Naive thymus-derived CD4-positive, alpha-beta T cell (primary cell): ENCODE data around the gene KMT5B. TPM values are rescaled to one million over a fixed set of nuclear protein-coding genes. Genes with fewer than 3 reads are reported as not detected.

Source experiments
- ATAC-seq: fragments of 150-1000 bp; cut with Tn5 transposase; 2 replicates; pipeline ENCODE4 v1.10.0; 2021; ENCODE audit warnings: mild to moderate bottlenecking, moderate library complexity
- CTCF ChIA-PET: fragments of 350-600 bp; sonication (Branson Sonifier 250); formaldehyde crosslinking; loops from one replicate; lab custom pipeline; 2021; ENCODE audit warnings: antibody characterized with exemption; lab: Charles Lee
- POLR2A ChIA-PET: fragments of 350-600 bp; sonication (Branson Sonifier 250); formaldehyde crosslinking; loops from one replicate; lab custom pipeline; 2021; ENCODE audit warnings: antibody characterized with exemption, inconsistent platforms; lab: Charles Lee
- DNase-seq, 9 donors: peaks; one replicate each; pipeline versions ENCODE4 v3.0.0 to v3.0.0-alpha.2; 2020 to 2022; ENCODE audit warnings: mixed read lengths in 1 of 9
- H3K27ac ChIP-seq: one replicate; pipeline ENCODE4 v1.7.0; 2013; ENCODE audit warnings: mild to moderate bottlenecking, low read depth, low read length, moderate library complexity
- H3K27me3 ChIP-seq, 2 donors: one replicate each; pipeline ENCODE4 v1.7.0; 2013; ENCODE audit warnings: low read length in 2 of 2, mild to moderate bottlenecking in 2 of 2, moderate library complexity in 2 of 2; ENCODE audit not compliant: control insufficient read depth in 2 of 2, insufficient read depth in 2 of 2
- H3K36me3 ChIP-seq, 3 experiments: 1 replicate in 2 of 3; 2 replicates in 1 of 3; pipeline ENCODE4 v1.7.0; 2013; ENCODE audit warnings: low read length in 3 of 3, mild to moderate bottlenecking in 3 of 3, moderate library complexity in 1 of 3; ENCODE audit not compliant: insufficient read depth in 3 of 3, control insufficient read depth in 2 of 3
- H3K4me1 ChIP-seq, 2 donors: one replicate each; pipeline ENCODE4 v1.7.0; 2013; ENCODE audit warnings: low read length in 2 of 2, mild to moderate bottlenecking in 2 of 2, moderate library complexity in 1 of 2; ENCODE audit not compliant: control insufficient read depth in 2 of 2, insufficient read depth in 2 of 2
- H3K4me3 ChIP-seq: 2 replicates; pipeline ENCODE4 v1.7.0; 2013; ENCODE audit warnings: mild to moderate bottlenecking, low read length
- H3K9me3 ChIP-seq, 3 experiments: 1 replicate in 2 of 3; 2 replicates in 1 of 3; pipeline ENCODE4 v1.7.0; 2013; ENCODE audit warnings: low read length in 3 of 3; ENCODE audit not compliant: control insufficient read depth in 2 of 3
- H3K27ac Mint-ChIP-seq, 9 donors: one replicate each; pipeline ENCODE4 v1.8.0; 2020 to 2022; ENCODE audit warnings: mixed read lengths in 9 of 9, mild to moderate bottlenecking in 8 of 9, moderate library complexity in 5 of 9, inconsistent platforms in 2 of 9
- H3K27me3 Mint-ChIP-seq, 5 donors: one replicate each; pipeline ENCODE4 v1.8.0; 2021 to 2022; ENCODE audit warnings: mixed read lengths in 5 of 5, mild to moderate bottlenecking in 1 of 5
- H3K36me3 Mint-ChIP-seq, 5 donors: one replicate each; pipeline ENCODE4 v1.8.0; 2020 to 2022; ENCODE audit warnings: mixed read lengths in 5 of 5, mild to moderate bottlenecking in 3 of 5, inconsistent platforms in 1 of 5
- H3K4me1 Mint-ChIP-seq, 7 donors: one replicate each; pipeline ENCODE4 v1.8.0; 2020 to 2022; ENCODE audit warnings: mixed read lengths in 7 of 7, mild to moderate bottlenecking in 3 of 7, inconsistent platforms in 1 of 7
- H3K4me3 Mint-ChIP-seq, 10 donors: one replicate each; pipeline ENCODE4 v1.8.0; 2020 to 2022; ENCODE audit warnings: mild to moderate bottlenecking in 10 of 10, mixed read lengths in 10 of 10, moderate library complexity in 6 of 10, inconsistent platforms in 2 of 10
- H3K9me3 Mint-ChIP-seq, 11 donors: one replicate each; pipeline ENCODE4 v1.8.0; 2020 to 2022; ENCODE audit warnings: mixed read lengths in 11 of 11, mild to moderate bottlenecking in 4 of 11, inconsistent platforms in 1 of 11, moderate library complexity in 1 of 11
- intact Hi-C, 2 donors: fragments of 100-400 bp; cut with micrococcal nuclease; formaldehyde crosslinking; loops; one replicate each; pipeline ENCODE4 v1.15.1; 2023
- polyA plus RNA-seq, 2 donors: library from polyadenylated mRNA; unstranded; fragments of 300-500 nt; fragmentation: Illumina TruSeq; gene quantifications; one replicate each; pipeline ENCODE4 v1.2.3, GENCODE V29; 2021
- total RNA-seq, 6 experiments: library from RNA in 5 of 6; stranded (reverse) in 5 of 6; gene quantifications; 1 replicate in 5 of 6; 2 replicates in 1 of 6; pipeline ENCODE4 v1.2.3 and lab custom pipeline; 2021 to 2026

KMT5B gene
- total and polyA plus RNA-seq, 7 experiments from 2014 or later, result 32.7 to 68.2 (median 43.8) TPM

DNA sequence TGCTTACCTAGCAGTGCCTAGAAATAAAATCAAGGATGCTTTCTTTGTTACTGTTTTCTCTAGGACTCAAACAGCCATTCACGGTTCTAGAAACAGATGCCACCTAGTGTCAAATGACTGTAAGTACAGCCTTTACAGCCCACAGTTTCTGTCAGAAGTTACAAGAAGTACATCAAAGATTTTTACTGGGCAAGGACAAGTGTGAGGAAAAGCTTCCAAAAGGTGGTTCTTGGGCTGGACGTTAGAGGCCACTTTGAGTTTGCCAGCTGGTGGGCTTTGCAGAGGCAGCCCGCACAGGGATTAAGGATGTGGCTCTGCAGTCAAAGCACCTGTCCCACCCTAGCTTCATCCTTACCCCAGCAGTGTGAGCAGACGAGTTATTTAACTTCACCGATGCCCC, 6.9 kb downstream of the KMT5B start:
- Histone ChIP-seq H3K36me3 (no peaks in the 10 kb centered on the region), H3K27ac (no peak overlapping the region), H3K9me3 (no peaks in the 10 kb centered on the region), H3K4me1 (peaks cover 23 to 48% of the 10 kb centered on the region in 2 donors), H3K27me3 (no peaks in the 10 kb centered on the region), H3K4me3 (no peak overlapping the region)
- intact Hi-C loops, result loop anchor here (1.0 to 10.0 kb wide), 5 partner anchors 91 to 241 kb away; partner anchors contain the start of genes NDUFS8 (in 1 of the 2) and UNC93B1 (in 1 of the 2)
- Mint-ChIP-seq H3K4me1 (peaks cover 38 to 91% (median 71%) of the 10 kb centered on the region in 7 donors), H3K36me3 (no peaks in the 10 kb centered on the region), H3K27me3 (no peaks in the 10 kb centered on the region), H3K27ac (peak overlapping the region in 5 of 9 donors; percentile 7 to 73 (median 43)), H3K4me3 (peak overlapping the region in 7 of 10 donors; percentile 5 to 60 (median 25)), H3K9me3 (no peaks in the 10 kb centered on the region)
- CTCF ChIA-PET, result interaction anchor here (1.4 kb wide), 1 partner anchor 12 kb away, joined by 3 read pairs; no protein-coding TSS in a partner anchor
- POLR2A ChIA-PET, result no interaction called here
- peak in 7 of 9 donors; percentile 35 to 65 (median 55) for DNase-seq
- ATAC-seq, result peak; percentile 82

DNA sequence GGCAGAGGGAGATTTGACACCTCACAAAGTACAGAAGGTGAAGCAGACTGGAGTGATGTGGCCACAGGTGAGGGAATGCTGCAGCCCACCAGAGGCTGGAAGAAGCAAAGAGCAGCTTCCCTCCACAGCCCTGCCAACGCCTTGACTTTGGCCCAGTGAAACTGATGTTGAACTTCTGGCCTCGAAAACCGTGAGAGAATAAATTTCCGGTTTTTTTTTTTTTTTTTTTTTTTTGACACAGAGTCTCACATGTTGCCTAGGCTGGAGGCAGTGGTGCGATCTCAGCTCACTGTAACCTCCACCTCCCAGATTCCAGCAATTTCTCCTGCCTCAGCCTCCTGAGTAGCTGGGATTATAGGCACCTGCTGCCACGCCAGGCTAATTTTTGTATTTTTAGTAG, 8.7 kb downstream of the KMT5B start:
- Mint-ChIP-seq H3K9me3 (no peaks in the 10 kb centered on the region), H3K36me3 (peaks cover 0 to 4% (median 0%) of the 10 kb centered on the region in 5 donors), H3K27me3 (no peaks in the 10 kb centered on the region), H3K4me1 (peaks cover 27 to 91% (median 73%) of the 10 kb centered on the region in 7 donors), H3K4me3 (peak overlapping the region in 1 of 10 donors; percentile 37), H3K27ac (no peak overlapping the region)
- H3K4me1 ChIP-seq, result peaks cover 16 to 34% of the 10 kb centered on the region in 2 donors
- DNase-seq (no peak), ATAC-seq (no peak)
- intact Hi-C loops, result loop anchor here in 1 of 2 donors (10.0 kb wide), 1 partner anchor 200 kb away; the partner anchor contains the start of gene UNC93B1
- no peaks in the 10 kb centered on the region for H3K36me3 ChIP-seq
- H3K27ac ChIP-seq, result no peak overlapping the region
- POLR2A ChIA-PET, result no interaction called here
- CTCF ChIA-PET, result no interaction called here
- H3K27me3 ChIP-seq, result no peaks in the 10 kb centered on the region
- no peaks in the 10 kb centered on the region for H3K9me3 ChIP-seq
- no peak overlapping the region for H3K4me3 ChIP-seq

DNA sequence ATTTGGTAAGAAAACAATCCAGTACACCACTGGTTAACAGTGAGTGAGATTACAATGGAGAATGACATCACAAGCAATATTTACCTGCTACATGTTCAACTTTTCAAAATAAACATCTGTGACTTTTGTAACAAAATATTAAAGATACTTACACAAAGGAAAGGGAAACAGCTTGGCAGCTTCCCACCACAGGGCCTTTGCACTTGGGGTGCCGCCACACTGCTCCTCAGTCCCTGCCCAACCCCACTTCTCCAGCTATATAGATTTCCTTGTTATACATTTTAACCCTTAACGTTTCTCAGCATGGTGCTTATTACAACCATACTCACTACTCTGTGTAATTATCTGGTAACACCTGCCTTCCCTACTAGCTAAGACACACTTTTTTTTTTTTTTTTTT, 10.9 kb downstream of the KMT5B start:
- H3K9me3 Mint-ChIP-seq, result no peaks in the 10 kb centered on the region
- H3K36me3 Mint-ChIP-seq, result peaks cover 0 to 10% (median 0%) of the 10 kb centered on the region in 5 donors
- ChIA-PET CTCF (no interaction called here), POLR2A (interaction anchor here (0.7 kb wide), 1 partner anchor 392 kb away, joined by 4 read pairs; no protein-coding TSS in a partner anchor)
- ATAC-seq (no peak), DNase-seq (no peak)
- intact Hi-C loops, result loop anchor here in 1 of 2 donors (10.0 kb wide), 1 partner anchor 197 kb away; the partner anchor contains the start of gene UNC93B1
- peaks cover 8 to 32% of the 10 kb centered on the region in 2 donors for H3K4me1 ChIP-seq
- H3K27ac ChIP-seq, result no peak overlapping the region
- peaks cover 28 to 95% (median 79%) of the 10 kb centered on the region in 7 donors for H3K4me1 Mint-ChIP-seq
- H3K9me3 ChIP-seq, result no peaks in the 10 kb centered on the region
- H3K27ac Mint-ChIP-seq, result no peak overlapping the region
- no peaks in the 10 kb centered on the region for H3K36me3 ChIP-seq
- H3K4me3 ChIP-seq, result no peak overlapping the region
- peak overlapping the region in 1 of 10 donors; percentile 47 for H3K4me3 Mint-ChIP-seq
- H3K27me3 Mint-ChIP-seq, result no peaks in the 10 kb centered on the region
- no peaks in the 10 kb centered on the region for H3K27me3 ChIP-seq

DNA sequence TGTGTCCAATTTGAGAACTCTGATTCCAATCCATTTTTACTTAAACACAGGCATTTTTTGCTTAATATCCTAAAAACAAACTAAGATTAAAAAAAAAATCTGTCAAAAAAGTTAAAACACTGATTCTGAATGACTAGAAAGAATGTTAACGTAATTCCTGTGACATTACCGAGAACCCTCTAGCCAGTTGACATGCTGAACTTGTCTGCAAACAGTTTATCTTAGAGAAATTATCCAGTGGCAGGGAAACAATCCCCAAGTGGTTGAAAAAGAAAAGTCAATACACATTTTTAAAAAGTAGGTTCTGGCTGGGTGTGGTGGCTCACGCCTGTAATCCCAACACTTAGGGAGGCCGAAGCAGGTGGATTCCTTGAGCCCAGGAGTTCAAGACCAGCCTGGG, 11.6 kb downstream of the KMT5B start:
- intact Hi-C loops, result loop anchor here in 1 of 2 donors (10.0 kb wide), 1 partner anchor 197 kb away; the partner anchor contains the start of gene UNC93B1
- no peak overlapping the region for H3K27ac ChIP-seq
- H3K27me3 ChIP-seq, result no peaks in the 10 kb centered on the region
- no peaks in the 10 kb centered on the region for H3K9me3 Mint-ChIP-seq
- no peaks in the 10 kb centered on the region for H3K27me3 Mint-ChIP-seq
- peak overlapping the region in 1 of 10 donors; percentile 21 for H3K4me3 Mint-ChIP-seq
- CTCF ChIA-PET, result no interaction called here
- ATAC-seq, result no peak
- peaks cover 25 to 94% (median 77%) of the 10 kb centered on the region in 7 donors for H3K4me1 Mint-ChIP-seq
- no peak for DNase-seq
- H3K36me3 Mint-ChIP-seq, result peaks cover 0 to 10% (median 0%) of the 10 kb centered on the region in 5 donors
- H3K9me3 ChIP-seq, result no peaks in the 10 kb centered on the region
- peaks cover 8 to 32% of the 10 kb centered on the region in 2 donors for H3K4me1 ChIP-seq
- H3K27ac Mint-ChIP-seq, result no peak overlapping the region
- no peak overlapping the region for H3K4me3 ChIP-seq
- POLR2A ChIA-PET, result no interaction called here
- H3K36me3 ChIP-seq, result no peaks in the 10 kb centered on the region

DNA sequence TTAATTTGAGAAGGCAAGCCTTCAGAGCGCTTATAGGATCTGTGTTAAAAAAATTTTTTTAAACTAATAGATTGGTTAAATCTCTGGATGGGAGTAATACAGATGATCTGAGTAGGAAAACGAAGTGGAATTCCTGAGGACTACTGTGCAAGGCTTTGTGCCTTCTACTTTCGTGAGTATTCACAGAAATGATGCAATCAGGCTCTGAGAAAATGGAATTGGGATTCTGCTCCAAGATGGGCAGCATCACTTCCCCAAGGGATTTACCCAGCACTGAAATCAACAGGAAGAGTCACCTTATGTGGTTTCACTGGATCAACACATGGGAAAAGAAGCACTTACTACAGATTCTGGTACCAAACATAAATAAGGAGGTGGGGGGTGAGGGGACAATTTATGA, 12.5 kb downstream of the KMT5B start:
- Histone ChIP-seq H3K9me3 (no peaks in the 10 kb centered on the region), H3K4me1 (peaks cover 8 to 27% of the 10 kb centered on the region in 2 donors), H3K36me3 (no peaks in the 10 kb centered on the region), H3K27me3 (no peaks in the 10 kb centered on the region), H3K4me3 (no peak overlapping the region), H3K27ac (no peak overlapping the region)
- intact Hi-C loops, result loop anchor here in 1 of 2 donors (10.0 kb wide), 1 partner anchor 196 kb away; the partner anchor contains the start of gene UNC93B1
- H3K36me3 Mint-ChIP-seq, result peaks cover 0 to 10% (median 3%) of the 10 kb centered on the region in 5 donors
- ATAC-seq, result no peak
- peak overlapping the region in 1 of 10 donors; percentile 32 for H3K4me3 Mint-ChIP-seq
- ChIA-PET POLR2A (no interaction called here), CTCF (no interaction called here)
- peak overlapping the region in 2 of 9 donors; percentile 29 to 54 for H3K27ac Mint-ChIP-seq
- H3K9me3 Mint-ChIP-seq, result no peaks in the 10 kb centered on the region
- DNase-seq, result no peak
- H3K27me3 Mint-ChIP-seq, result no peaks in the 10 kb centered on the region
- peaks cover 17 to 94% (median 77%) of the 10 kb centered on the region in 7 donors for H3K4me1 Mint-ChIP-seq

DNA sequence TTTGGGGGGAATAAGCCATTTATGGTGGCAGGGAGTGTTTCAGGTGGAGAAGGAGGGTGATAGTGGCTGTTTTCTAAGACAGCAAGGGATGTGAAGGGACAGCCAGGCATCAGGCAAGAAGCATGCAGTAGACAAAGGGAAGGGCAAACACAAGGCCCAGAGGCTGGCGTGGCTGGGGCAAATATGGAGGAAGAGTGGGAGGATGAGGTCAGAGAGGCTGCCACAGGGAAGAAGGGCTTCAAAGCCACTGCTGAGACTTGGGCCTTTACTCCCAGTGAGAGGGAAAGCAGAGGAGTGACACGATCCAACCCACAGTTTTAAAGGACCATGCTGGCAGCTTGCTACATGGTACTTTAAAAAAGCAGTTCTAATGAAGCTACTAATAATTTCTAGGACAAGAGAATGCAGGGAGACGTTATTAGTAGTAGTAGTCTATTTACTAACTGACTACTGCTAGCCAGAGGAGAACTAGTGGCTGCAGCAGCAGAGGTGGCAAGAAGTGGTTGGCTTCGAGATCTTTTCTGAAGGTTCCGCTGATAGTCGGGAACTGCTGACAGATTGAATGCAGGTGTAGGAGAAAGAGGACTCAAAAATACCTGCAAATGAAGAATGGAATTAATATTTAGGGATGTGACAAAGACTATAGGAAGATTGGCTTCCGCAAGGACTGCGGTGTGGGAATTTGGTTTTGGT, 13.7 kb downstream of the KMT5B start:
- ATAC-seq (no peak), DNase-seq (no peak)
- H3K9me3 Mint-ChIP-seq, result no peaks in the 10 kb centered on the region
- Histone ChIP-seq H3K27ac (no peak overlapping the region), H3K27me3 (no peaks in the 10 kb centered on the region), H3K4me3 (no peak overlapping the region), H3K36me3 (no peaks in the 10 kb centered on the region), H3K4me1 (peaks cover 6 to 22% of the 10 kb centered on the region in 2 donors), H3K9me3 (no peaks in the 10 kb centered on the region)
- peak overlapping the region in 1 of 9 donors; percentile 1 for H3K27ac Mint-ChIP-seq
- peaks cover 16 to 94% (median 83%) of the 10 kb centered on the region in 7 donors for H3K4me1 Mint-ChIP-seq
- no peaks in the 10 kb centered on the region for H3K27me3 Mint-ChIP-seq
- H3K36me3 Mint-ChIP-seq, result peaks cover 0 to 10% (median 3%) of the 10 kb centered on the region in 5 donors
- ChIA-PET CTCF (interaction anchor here (1.0 kb wide), 1 partner anchor 10 kb away, joined by 6 read pairs; no protein-coding TSS in a partner anchor), POLR2A (no interaction called here)
- intact Hi-C loops, result no loop called here
- H3K4me3 Mint-ChIP-seq, result peak overlapping the region in 4 of 10 donors; percentile 12 to 32 (median 24)
